IPS DF 4.7 (cell line): ENCODE results near the gene LUC7L2.
"Not testable (repeated sequence)": the region's sequence is repeated elsewhere in the genome, so short reads cannot be mapped to it uniquely, and the experiment has no call there.

Source experiments
- DNase-seq: peaks from one replicate; pipeline ENCODE4 v3.0.0-alpha.2; 2013; ENCODE audit warnings: low spot score; ENCODE audit errors: extremely low read depth

The LUC7L2 gene

DNA sequence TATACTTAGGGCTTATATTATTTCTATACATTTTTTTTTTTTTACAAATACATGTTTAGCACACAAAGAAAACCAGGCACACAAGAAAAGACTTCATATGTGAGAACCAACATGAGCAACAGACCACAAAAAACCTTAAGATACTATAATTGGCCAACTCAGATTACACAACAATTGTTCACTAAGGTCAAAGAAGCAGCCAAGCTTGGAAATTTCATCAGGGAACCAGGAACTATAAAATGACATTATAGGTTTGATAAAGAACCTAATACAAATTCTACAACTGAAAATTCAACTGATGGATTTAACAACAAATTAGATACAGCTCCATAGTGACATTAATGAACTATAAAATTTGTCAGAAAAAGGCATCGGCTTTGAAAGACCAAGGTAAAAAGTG, 4.4 kb upstream of the LUC7L2 start:
- no peak for DNase-seq

DNA sequence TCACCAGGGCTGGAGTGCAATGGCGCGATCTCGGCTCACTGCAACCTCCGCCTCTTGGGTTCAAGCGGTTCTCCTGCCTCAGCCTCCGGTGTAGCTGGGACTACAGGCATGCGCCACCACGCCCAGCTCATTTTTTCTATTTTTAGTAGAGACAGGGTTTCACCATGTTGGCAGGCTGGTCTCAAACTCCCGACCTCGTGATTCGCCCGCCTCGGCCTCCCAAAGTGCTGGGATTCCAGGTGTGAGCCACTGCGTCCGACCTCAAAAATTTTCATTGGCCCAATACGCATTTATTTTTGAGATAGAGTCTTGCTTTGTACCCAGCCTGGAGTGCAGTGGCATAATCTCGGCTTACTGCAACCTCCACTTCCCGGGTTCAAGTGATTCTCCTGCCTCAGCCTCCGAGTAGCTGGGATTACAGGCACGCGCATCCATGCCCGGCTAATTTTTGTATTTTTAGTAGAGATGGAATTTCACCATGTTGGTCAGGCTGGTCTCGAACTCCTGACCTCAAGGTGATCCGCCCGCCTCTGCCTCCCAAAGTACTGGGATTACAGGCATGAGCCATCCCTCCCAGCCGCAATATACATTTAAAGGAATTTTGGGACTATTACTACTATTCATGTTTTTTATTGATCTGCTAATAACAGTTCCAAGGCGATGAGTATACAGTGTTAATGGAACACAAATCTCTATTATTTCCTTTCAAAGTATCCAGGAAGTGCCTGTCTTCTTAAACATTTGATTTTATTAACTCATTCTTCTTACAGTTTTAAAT, 1.8 kb upstream of the LUC7L2 start:
- DNase-seq: not testable (repeated sequence)

DNA sequence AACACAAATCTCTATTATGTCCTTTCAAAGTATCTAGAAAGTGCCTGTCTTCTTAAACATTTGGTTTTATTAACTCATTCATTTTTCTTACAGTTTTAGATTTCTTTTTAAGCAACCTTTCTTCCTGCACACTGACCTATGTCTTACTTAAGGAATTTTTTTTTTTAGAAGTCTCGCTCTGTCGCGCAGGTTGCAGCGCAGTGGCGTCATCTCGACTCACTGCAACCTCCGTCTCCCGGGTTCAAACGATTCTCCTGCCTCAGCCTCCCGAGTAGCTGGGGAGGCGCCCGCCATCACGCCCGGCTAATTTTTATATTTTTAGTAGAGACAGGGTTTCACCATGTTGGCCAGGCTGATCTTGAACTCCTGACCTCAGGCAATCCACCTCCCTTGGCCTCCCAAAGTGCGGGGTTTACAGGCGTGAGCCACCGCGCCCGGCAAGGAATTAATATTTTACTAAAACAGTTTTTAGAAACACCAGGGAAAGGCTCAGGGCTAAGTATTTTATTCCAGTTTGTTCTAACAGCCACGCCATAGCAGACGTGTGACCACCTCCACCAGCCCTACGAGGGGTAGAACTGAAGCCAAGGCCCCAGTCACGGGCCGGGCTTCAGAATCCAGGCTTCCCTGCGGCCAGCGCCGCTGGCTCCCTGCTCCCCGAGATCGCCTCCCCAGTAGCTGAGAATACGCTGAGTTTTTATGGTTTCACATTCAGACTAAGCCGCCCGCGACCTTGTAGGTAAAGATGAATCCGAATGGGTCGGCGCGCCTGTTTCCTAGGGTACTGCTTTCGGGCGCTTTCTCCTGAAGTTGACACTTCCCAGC, 941 bp upstream of the LUC7L2 start:
- no peak for DNase-seq

DNA sequence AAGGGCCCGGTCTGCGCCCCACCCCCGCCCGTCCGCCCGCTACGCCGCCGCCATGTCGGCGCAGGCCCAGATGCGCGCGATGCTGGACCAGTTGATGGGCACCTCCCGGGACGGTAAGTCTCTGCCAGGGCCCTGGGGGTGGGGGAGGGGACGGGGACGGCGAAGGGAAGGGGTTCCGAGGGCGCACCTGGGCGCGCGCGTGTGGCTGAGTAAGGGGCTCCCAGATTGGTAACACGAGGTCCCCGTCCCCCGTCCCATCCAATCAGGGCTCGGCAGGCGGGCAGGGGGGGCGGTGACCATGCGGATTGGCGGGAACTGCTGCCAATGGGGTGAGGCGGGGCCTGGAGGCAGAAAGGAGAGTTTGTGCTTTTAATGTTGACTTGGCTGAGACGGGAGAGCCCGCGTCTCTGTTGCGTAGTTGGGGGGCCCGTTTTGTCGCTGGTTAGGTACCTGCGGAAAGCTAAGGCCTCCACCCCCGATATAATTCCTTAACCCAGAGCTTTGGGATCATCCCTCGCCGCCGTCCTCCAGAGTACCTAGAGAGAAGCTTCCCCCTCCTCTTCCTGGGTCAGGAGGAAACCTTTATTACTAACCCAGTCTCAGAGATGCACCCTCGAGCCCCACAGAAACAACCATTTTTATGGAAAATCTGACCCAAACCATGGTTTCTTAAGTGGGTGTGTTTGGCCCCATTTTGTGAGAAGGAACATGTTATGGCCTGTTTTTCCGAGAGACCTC, 685 bp downstream of the LUC7L2 start:
- DNase-seq: no peak

DNA sequence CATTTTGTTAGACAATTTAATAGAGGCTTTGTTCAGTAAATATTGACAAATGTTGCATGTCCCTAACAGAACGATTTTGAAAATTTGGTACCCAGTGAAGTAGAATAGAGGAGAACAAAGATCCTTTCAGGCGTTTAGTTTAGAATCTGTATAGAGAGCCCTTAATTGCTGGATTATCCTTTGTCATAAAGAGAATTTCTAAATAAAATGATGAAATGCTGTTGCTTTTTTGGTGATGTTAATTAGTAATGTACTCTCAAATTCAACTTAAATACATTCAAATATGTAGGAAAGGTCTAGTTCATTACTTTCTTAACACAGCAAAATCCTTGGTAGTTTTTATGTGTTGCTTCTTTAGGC, 1.2 kb downstream of the LUC7L2 start:
- no peak for DNase-seq

DNA sequence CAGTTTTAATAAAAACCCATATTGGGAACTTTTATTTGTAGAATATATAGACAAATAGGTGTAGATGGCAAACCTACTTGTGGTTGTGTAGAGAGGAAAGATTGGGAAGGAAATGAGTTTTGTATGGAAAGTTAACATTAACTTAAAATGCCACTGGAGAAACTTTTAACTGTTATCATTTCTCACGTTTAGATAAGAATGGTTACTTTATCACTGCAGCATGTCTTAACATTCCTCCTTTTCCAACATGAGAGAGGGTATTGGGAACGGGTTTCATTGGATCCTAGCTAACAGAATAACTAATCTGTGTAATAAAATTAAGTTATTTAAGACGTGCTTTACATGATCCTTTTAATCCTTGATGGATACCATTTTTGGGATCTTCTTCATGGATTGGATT, 1.8 kb downstream of the LUC7L2 start:
- DNase-seq: no peak

DNA sequence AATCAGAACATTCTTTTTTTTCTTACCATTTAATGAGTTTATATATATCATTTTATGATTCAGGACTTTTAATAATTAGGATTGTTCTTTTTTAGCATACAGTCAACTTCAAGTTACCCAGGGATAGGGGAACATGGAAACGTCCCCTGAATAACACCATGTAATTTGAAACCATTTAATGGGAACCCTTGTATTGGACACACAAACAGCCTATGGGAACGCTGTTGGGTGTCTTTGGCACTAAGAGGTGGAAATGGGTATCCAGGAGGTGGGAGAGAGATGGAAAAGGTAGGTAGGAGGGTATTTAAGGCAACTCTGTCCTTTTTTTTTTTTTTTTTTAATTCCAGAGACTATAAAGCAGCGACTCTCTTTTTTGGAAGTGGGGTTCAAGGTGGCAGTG, 2.6 kb downstream of the LUC7L2 start:
- no peak for DNase-seq

DNA sequence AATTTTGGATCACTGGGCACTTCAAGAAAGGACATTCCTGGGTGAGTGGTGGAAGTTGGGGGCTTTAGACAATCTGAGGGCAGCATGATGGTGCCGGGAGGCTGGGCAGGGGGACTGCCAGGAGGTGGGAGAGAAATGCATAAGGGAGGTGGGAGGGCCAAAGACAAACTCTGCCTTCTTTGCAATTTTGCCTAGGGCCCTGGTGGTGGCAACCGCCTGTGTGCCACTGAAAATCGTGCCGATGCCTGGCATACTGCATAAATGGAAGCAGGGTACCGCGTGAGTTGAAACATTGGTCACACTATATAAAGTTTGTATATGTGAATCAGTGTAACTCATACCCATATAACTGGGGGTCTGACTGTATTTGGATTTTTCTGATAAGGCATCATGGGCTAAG, 3.3 kb downstream of the LUC7L2 start:
- no peak for DNase-seq

DNA sequence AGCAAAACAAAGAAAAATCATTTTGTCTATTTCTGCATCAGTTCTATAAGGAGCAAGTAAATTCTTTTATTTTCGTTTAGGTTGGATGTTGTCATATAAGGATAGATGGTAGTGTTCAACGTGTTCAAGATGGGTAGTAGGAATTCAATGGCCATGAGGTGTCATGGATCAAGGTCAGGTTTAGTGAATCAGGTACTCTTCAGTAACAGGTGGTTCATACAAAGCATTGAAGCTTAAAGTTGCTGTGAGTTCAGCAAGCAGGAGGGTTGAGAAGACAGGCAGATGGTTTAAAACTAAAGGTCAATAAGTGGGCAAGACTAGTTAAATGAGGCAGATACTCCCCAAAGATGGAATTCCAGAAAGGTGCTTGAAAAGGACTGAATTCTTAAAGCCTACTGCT, 5.6 kb downstream of the LUC7L2 start:
- DNase-seq: no peak

DNA sequence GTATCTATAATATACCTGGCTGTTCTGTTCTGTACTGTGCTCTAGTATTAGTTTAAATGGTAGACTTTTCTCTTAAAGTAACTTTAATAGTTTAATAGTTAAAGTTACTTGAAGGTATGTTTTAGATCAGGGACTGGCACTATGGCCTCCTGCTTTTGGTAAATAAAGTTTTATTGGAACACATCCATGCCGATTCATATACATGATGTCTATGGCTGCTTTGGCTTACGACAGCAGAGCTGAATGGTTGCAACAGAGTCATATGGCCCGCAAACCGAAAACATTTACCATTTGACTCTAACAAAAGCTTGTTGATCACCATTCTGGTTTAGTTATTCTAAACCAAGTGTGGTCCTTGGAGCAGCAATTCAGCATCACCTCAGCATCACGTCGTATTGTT, 6.7 kb downstream of the LUC7L2 start:
- DNase-seq: no peak

DNA sequence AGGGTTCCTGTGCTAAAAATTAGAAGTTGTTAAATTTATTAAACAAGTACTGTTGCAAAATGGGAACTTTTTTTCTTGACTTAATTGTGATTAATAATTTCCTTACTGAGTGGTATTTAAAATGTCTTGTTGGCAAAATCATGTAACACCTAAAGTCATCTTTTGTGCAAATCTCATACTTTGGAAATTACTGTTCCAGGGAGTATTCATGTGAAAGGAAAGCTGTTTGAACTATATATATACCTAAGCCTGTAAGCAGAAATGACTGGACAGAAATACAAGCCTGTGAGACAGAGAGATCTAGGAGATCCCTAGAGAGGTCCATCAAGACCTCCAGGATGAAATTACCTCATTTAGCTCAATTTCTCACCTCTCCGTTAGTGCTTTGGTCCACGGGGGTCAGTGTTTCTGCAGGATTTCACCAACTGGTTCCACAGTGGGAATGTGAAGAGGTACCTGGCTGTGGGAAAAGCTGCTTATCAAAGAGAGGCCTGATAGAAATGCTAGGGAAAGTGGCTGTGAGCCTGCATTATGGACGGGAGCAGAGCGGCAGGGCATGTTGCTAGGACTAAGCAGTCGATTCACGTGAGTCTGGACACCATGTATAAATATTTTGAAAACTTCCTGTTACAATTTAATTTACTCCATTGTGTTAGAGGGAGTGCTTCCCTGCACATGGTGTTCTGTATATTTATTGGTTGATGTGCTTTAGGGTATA, 7.9 kb downstream of the LUC7L2 start:
- no peak for DNase-seq

DNA sequence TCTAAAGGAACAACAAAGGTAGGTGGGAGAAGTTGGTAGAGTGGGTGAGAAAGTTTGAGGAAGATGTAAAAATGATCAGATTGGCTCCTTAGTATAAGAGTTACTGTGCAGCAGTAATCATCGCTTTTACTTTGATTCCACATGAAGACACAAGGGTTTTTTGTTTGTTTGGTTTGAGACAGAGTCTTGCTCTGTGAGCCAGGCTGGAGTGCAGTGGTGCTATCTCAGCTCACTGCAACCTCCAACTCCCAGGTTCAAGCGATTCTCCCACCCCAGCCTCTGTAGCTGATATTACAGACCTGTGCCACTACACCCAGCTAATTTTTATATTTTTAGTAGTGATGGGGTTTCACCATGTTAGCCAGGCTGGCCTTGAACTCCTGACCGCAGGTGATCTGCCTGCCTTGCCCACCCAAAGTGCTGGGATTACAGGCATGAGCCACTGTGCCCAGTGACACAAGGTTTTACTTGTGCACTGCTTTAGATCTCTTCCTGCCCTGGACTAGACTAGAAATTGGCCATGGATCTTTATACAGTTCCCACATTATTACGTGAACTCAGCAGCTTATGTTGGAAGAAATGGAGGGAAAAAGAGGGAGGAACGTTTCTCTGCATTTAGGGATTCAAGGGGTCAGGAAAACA, 10.7 kb downstream of the LUC7L2 start:
- no peak for DNase-seq

DNA sequence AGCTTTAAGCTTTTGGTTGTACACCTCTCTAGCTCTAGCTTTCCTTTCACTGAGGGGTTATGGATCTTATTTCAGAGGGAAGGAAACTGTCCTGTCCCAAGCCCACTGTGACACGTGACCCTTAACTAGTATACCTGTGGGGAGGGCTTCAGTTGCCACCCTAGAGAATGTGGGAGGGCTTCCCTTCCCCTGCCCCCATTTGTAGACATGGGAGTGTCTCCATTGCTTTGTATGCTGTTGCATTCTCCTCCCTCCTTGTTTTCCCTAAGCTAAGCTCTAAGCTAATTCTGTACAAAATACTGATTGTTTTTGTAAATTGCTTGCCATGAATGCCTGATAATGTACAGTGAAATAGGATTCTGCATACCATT, 11.2 kb downstream of the LUC7L2 start:
- no peak for DNase-seq

DNA sequence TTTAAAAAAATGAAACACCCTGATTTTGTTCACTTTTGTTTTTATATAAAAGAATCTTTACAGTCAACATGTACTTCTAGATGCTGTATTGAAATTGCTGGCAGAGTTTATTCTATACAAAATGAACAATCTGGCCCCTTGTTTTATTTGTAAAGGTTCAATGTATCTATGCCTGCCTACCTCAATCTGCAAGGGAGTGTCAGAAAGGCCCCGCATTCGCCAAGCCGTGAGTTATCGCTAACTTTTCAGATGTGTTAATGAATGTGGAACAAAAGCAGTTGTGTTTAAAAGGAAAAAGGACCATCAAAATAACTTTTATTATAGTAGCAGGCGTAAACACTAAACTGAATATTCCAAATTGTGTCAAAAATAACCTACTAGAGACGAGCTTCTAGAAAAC, 14.6 kb downstream of the LUC7L2 start:
- DNase-seq: no peak

DNA sequence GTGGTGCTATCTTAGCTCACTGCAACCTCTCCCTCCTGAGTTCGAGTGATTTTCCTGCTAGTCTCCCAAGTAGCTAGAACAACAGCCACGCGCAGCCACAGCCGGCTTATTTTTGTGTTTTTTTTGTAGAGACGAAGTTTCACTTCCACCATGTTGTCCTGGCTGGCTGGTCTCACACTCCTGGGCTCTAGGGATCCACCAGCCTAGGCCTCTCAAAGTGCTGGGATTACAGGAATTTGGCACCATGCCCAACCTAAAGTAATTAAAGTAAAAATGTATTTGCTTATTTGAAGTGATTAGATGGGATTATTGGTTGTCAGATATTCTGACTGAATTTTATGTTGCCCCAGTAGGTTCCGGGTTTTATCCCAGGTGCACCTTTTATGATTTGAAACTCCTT, 22.7 kb downstream of the LUC7L2 start:
- DNase-seq: no peak

DNA sequence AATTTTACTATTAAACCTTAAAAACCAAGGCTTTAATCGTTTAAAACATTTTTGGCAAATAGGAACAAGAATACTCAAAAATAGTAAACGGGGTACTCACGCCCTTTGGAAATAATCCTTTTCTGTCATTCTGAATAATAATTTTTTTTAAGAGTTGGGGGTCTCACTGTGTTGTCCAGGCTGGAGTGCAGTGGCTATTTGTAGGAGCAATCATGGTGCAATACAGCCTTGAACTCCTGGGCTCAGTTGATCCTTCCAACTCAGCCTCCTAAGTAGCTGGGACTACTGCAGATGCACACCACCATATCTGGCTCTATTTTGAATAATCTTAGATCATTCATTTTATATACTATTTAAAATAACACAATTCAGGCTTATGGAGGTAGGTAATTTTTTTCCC, 24.9 kb downstream of the LUC7L2 start:
- no peak for DNase-seq

DNA sequence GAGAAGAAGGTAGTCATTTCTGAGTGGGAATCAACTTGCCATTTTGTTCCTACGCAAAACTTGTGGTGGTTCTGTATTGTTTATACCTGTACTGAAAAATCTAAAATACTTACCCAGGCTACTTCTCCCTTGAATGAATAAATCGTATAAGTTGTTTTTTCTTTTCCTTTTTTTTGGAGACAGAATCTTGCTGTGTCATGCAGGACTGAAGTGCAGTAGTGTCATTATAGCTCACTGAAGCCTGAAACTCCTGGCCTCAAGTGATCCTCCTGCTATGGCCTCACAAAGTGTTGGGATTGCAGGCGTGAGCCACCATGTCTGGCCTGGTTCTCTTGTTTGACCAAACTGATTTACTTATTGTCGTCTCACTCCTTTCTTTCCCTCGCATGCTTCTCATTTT, 27.9 kb downstream of the LUC7L2 start:
- no peak for DNase-seq

DNA sequence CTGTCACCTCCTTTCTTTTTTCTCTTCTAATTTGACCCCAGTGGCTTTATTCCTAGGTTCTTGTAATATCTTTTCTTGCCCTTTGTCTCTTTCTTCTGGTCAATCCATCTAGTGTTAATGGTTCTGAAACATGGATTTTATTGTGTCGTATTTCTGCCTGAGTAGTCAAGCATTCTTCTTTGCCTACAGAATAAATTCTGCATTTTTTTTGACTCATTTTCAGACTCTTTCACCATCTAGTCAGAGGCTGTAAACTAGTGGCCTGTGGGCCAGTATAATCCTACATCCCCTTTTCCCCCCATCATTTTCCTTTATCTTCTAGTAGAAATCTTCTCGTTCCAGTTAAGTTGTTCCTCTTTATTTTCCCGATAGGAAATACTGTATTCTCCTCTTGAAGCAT, 29.4 kb downstream of the LUC7L2 start:
- DNase-seq: no peak

DNA sequence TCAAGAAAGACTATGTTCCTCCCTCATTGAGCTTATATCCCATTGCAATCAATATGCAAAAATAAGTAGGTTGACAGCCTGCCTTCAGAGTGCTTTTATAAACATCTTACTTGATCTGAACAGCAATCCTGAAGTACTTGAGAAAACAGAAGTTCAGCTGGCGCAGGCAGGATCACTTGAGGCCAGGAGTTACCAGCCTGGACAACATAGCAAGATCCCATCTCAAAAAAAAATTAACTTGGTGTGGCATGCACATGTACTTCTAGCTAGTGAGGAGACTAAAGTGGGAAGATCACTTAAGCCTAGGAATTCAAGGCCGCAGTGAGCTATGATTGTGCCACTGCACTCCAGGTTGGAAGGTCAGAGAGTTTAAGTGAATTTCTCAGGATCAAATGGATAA, 30.1 kb downstream of the LUC7L2 start:
- DNase-seq: no peak

DNA sequence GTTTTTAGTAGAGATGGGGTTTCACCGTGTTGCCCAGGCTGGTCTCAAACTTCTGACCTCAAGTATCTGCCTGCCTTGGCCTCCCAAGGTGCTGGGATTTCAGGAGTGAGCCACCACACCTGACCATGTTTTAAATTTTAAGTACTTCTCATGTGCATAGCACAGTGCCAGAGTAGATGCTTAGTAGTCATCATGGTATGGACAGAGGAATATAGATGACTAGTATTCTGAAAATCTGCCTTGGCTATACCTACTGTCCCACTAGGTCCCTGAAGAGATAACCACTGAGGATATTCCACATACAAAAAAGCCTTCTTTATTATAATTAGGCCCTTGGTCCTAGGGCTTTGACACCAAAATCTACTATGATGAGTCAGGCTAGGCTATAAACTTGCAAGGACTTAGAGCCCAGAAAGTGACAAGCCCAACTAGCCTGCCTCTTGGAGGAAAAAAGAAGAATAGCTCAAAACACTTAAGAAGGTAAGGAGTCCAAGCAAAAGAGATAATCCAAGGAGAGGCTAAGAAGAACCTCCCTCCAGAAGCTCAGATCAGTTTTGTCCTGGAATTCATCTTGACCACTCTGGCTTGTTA, 34.0 kb downstream of the LUC7L2 start:
- DNase-seq: no peak

DNA sequence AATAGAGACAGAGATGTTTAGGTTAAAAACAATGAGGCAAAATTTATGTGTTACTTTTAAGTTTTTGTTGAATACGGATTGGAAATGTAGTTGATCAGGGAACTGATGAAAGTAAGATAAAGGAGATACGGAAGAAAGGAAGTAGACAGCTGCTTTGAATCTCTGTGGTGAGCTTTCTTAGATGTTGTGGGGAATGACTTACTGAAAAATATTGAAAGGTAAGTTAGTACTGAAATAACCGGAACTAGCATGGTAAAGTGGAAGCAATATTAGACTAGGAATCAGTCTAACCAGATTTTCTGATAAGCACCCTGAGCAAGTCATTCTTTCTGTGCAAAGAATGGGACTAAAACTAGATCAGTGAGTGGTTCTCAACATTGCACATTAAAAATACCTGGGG, 34.8 kb downstream of the LUC7L2 start:
- DNase-seq: no peak
